ENCODE data around the gene LRIT2.

Gene LRIT2

DNA sequence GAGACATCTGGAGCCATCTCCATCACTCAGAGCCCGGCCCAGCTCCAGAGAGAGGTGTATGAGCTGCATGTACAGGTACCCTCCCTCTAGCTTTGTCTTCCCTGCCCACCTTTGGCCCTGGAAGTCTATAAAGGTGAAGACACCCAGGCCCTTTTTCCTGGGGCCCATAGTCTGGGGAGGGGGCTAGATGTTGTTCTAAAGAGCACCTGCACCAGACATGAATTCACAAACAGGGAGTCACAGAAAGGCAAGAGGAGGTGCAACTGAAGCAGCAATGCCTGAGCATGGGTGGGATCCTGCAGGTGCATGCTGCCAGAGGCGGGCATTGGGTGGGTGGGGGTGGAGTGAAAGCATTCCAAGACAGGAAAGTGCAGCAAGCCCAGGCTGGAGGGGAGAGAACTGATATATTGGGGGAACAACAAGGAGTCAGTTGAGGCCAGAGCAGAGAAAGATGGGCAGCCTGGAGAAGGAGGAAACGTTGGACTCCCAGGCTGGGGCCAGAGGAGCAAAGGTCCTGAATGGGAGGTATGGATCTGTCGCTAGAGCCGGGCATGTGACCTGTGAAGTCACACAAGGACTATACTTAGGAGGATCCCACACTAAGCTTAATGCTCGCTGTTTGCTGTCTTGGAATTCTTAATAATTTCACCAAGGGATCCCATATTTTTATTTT is 19.4 kb downstream of the LRIT2 start:
- TF ChIP-seq POLR2A (IDR thresholded peaks at IDR 0.05; ENCODE audit: low read depth, low read length) = no peak
- FAIRE-seq (no peak), DNase-seq (ENCODE audit: insufficient read length, low spot score) (no peak)

DNA sequence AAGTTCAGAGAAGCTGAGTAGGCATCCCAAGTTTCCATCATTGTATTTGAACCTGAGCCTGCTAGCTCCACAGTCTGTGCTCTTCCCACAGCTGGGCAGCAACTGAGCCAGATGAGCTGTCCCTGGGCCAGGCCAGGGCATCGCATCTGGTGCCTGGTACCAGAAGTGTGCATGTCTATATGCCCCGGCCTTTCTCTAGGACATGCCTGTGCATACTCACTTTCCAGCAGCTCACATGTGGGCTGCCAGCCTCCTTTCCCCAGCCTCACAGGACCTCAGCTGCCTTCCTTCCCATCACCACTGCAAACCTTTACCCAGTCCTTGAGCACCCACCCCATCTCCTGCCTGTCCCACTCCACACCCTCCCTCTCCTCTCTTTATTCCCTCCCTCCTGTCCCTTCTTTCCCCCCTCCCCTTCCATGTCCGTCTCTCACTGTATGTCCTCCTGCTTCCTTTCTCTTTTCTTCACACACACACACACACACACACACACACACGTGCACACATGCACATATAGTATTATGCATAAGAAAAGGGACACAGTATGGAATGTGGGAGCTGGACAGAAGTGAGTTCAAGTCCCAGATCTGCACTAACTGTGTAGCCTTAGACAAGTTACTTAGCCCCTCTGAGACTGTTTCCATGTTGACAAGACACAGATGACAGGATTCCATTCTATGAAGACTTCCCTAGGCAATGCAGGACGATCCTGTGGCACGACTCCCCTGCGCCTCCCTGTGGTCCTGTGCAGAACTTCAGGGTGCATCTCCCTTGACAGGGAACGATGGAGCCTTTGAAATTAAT is 20.1 kb downstream of the LRIT2 start:
- DNase-seq (ENCODE audit: insufficient read length, low spot score) (peak; percentile 81), FAIRE-seq (peak; percentile 23)
- TF ChIP-seq POLR2A (IDR thresholded peaks at IDR 0.05; ENCODE audit: low read depth, low read length) = no peak

DNA sequence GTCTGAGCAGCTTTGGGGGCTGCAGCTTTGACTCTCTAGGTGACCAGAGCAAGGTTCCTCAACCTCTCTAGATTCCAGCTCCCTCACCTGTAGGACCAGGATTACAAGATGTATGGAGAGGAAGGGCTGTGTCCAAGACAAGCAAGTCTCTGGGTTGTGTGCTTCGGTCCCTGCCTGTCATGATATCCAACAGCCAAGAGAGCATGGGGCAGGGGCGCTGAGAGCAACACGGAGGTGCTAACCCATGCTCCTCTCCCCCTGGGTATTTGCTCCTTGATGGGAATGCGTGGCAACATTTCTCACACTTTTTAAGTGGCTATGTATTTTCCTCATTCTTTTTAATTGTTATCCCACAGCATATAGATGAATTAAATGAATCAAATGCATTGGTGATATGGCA is 20.7 kb downstream of the LRIT2 start:
- no peak for TF ChIP-seq POLR2A (IDR thresholded peaks at IDR 0.05; ENCODE audit: low read depth, low read length)
- no peak for DNase-seq (ENCODE audit: insufficient read length, low spot score)
- FAIRE-seq = no peak

DNA sequence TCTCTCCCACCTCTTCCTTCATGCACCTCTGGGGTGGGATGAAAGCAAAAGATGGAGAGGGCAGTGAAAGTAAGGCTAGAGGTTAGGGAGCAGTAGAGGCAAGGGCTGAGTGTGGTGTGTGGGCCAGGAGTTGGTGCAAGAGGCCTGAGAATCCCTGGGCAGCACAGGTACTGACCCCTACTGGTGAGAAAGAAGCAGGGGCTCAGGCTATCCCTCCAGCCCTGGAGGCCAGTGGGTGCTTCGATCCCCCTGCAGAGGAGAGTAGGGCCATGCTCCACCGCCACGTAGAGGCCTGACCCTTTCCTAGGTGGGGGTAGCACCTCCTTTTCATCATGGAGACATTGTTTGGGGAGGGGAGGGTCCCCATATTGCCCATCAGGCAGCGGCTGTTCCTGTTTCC is 21.2 kb downstream of the LRIT2 start:
- no peak for TF ChIP-seq POLR2A (IDR thresholded peaks at IDR 0.05; ENCODE audit: low read depth, low read length)
- DNase-seq (ENCODE audit: insufficient read length, low spot score) (peak; percentile 41), FAIRE-seq (no peak)

DNA sequence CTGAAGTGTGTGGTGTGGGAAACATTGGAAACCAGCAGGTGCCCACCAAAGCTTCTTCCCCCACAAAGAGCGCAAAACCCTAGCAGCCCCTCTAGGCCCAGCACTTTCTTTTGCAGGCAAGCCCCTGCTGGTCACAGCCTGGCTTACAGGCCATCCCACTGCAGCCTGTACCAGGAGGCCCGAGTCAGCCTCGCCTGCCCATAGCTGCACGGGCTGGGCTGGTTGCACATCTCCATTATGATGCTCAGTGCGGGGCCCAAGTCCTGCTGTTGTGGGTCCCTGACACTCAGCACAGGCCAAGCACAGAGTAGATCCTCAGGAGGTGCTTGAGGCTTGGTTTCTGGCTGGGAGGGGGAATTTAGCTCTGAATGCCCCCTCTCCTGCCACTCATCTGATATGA is 23.0 kb downstream of the LRIT2 start:
- FAIRE-seq (no peak), DNase-seq (ENCODE audit: insufficient read length, low spot score) (no peak)
- TF ChIP-seq POLR2A (IDR thresholded peaks at IDR 0.05; ENCODE audit: low read depth, low read length) = no peak

DNA sequence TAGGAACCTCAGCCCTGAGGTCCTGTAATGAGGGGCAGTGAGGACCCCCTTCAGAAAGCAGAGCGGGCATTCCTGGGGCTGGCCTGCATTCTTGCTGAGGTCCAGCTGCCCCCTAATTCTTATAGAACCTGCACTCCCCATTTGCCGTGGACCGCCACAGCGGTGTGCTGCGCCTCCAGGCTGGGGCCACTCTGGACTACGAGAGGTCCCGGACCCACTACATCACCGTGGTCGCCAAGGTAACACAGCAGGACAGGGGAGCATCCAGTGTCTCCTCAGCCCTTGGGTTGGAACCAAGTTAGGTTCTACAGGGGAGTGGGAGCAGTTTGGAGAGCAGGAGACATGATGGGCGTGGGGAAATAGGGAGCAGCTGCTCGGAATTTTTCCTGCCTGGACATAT is 23.7 kb downstream of the LRIT2 start:
- DNase-seq (ENCODE audit: insufficient read length, low spot score) (no peak), FAIRE-seq (no peak)
- no peak for TF ChIP-seq POLR2A (IDR thresholded peaks at IDR 0.05; ENCODE audit: low read depth, low read length)

DNA sequence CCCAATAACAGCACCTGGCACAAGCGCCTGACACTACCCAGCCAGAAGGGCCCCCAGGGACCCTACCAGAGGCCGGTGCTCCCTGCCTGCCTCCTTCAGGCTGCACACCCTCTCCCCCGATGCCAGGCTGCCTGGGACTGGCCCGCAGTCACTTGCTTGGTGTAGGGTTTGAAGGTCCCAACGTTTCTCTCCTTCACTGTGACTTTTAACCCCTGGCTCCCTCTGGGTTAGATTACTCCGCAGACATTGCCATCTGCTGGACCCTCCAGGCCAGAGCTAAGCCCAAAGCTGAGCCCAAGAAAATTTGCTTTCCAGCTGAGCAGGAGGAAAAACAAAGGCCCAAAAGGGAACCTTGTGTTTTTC is 24.1 kb downstream of the LRIT2 start:
- no peak for TF ChIP-seq POLR2A (IDR thresholded peaks at IDR 0.05; ENCODE audit: low read depth, low read length)
- no peak for FAIRE-seq

DNA sequence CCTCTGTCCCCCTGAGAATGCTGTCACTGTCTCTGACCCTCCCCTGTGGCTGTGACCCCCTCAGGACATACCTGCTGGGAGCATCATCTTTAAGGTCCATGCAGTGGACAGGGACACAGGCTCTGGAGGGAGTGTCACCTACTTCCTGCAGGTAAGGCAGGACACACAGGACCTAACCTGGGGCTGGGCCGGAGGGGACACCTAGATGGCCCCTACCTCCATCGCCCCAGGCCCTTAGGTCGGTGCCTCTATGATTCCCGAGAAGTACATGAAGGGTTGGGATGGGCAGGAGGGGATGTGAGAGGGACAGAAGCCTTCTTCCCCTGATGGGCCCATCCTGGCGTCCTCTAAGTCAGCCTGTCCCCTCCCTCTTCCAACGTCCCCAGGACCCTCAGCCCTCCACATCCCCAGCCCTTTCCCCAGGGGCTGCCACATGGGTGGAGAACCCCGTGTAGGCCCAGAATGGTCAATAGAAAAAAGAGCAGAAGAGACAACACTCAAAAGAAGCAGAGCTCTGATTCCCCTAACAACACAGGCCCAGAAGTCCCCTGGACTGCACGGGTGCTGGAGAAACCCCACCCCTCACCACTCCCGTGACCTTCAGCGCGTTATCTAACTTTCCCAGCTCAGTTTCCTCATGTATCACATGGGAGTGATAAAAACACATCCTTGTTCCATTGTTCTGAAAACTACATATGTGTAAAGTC is 24.7 kb downstream of the LRIT2 start:
- no peak for DNase-seq (ENCODE audit: insufficient read length, low spot score)
- FAIRE-seq = no peak
- no peak for TF ChIP-seq POLR2A (IDR thresholded peaks at IDR 0.05; ENCODE audit: low read depth, low read length)

More for the DNA sequence above, 24.1 kb downstream of the LRIT2 start:
- no peak for DNase-seq (ENCODE audit: insufficient read length, low spot score)

DNA sequence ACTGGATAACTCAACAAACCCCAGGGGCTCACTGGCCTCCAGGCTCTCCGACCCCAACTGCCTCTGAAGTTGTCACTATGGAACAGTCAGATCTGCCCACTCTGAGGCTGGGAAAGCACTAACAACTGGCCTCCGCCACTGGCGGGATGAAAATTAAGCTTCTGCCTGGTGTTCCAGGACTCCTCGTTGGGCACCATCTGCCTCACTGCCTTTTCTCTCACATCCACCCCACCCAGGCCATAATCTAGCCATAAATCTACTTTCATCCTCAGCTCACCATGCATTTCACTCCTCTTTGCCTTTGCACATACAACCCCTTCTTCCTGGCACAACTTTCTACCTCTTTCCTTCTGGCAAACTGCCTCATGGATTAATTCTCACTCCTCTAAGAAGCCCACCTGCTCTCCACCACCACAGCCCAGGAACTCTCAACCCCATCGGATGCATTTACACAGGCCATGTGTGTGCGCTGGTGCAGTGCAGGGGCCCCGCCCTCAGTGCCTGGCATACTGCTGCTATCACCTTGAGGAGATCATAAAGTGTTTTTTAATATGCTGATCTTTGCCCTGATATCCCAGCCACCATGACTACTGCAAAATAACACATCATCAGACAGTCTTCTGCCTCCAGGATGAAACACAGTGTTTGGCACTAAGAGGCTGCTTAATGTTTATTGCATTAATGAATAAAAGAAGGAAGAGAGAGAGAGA is 27.0 kb downstream of the LRIT2 start:
- FAIRE-seq (no peak), DNase-seq (ENCODE audit: insufficient read length, low spot score) (no peak)
- TF ChIP-seq POLR2A (IDR thresholded peaks at IDR 0.05; ENCODE audit: low read depth, low read length) = no peak

DNA sequence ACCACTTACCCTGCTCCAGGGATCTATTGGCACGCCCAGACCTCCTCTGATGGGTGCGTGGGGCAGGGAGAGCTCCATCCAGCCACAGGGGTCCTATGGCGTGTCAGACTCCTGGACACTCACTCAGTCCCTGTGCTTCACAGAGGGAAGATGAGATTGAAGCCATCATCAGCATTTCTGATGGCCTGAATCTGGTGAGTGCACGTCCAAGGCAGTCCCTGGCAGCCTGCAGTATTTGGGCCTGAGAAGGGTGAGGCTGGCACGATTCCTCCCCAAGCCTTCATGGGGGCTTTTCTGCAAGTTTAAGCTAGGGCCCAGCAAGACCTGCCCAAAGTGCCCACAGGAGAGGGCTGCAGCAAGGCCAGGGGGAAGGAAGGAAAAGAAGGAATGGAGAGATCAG is 27.7 kb downstream of the LRIT2 start:
- FAIRE-seq (no peak), DNase-seq (ENCODE audit: insufficient read length, low spot score) (no peak)
- no peak for TF ChIP-seq POLR2A (IDR thresholded peaks at IDR 0.05; ENCODE audit: low read depth, low read length)

DNA sequence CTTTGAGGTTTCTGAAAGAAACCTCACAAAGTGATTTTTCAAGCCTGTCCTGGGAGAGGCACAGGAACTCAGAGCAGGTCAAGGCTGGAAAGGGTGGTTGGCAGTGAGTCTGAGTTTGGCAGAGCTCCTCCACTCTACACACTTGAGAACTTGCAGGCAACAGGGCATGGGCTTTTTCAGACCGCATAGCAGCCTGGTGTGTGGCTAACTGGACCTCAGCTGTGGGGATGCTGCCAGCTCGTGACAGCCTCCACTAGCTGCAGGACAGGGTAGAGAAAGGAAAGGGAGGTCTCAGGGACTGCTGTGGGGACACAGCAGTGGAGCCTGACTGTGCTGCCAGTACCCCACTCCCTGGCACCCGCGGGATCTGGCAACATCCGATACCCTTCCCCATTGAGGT is 28.4 kb downstream of the LRIT2 start:
- no peak for TF ChIP-seq POLR2A (IDR thresholded peaks at IDR 0.05; ENCODE audit: low read depth, low read length)
- no peak for FAIRE-seq
- no peak for DNase-seq (ENCODE audit: insufficient read length, low spot score)

DNA sequence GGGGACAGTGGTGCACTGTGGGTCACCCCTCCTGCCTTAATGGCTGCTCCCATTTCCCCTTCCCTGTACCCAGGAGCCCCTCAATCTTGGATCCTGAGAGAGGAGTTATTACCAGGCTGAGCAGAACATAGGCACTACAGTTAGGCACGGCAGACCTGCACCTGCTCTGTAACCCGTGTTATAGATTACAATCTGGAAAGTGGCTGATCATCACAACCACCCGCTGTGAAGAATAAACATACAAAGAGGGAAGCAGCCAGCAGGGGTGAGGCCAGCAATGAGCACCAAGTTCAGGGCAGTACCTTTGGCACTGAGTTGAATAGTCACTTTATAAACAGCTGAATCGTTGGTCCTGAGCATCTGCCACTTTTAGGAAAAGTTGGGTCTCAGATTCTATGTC is 29.3 kb downstream of the LRIT2 start:
- peak; percentile 68 for DNase-seq (ENCODE audit: insufficient read length, low spot score)
- TF ChIP-seq POLR2A (IDR thresholded peaks at IDR 0.05; ENCODE audit: low read depth, low read length) = no peak
- FAIRE-seq = no peak

DNA sequence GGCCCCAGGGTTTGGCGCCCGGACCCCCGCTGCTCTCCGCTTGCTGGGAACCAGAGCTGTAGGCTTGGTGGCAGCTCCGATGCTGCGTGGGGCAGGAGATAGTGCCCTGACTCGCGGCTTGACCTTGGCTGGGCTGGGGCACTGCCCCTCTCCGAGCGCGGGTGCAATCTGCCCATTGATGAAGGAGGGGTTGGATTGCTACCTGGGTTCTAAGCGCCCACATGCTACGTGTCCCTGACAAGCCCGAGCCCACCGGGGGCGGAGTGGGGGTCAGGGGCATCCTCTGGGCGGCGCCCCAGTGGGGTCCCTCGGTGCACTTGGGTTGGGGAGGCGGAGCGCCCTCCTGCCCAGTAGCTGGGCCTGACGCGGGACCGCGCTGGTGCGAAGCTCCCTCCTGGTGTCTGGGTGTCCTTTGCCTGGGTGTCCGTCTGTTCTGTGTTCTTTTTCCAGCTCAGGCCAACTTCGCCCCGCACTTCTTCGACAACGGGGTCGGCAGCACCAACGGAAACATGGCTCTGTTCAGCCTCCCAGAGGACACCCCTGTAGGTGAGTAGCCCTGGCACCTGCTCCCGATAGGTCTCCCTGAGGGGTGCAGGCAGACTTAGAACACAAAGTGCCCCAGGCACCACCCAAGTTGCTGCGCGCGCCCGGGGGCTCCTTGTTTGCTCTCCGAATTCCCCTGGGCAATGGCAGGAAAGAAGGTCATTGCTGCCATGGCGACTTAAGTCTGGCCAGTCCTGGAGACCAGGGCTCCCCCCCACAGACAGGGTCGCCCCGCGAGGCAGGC is 30.1 kb downstream of the LRIT2 start:
- DNase-seq (ENCODE audit: insufficient read length, low spot score) = no peak
- no peak for TF ChIP-seq POLR2A (IDR thresholded peaks at IDR 0.05; ENCODE audit: low read depth, low read length)
- FAIRE-seq = no peak

All from H54 (cell line).